HG03025 (cell line): ENCODE measurements around the gene RAB13.
A peak's percentile ranks its signal among the peaks of the same experiment; 100 is the strongest.

Source experiments
- ATAC-seq: cut with Tn5 transposase; IDR thresholded peaks from one replicate; pipeline ENCODE4 v1.9.1; 2021; ENCODE audit warnings: mild to moderate bottlenecking, moderate library complexity; ENCODE audit not compliant: unreplicated experiment, low FRiP score

Gene RAB13

GRCh38 chr1:153957744-153958110, 28.4 kb downstream of the RAB13 start:
- ATAC-seq = peak; percentile 3

GRCh38 chr1:153956997-153957715, 29.0 kb downstream of the RAB13 start:
- no peak for ATAC-seq

GRCh38 chr1:153954826-153955225, 31.3 kb downstream of the RAB13 start:
- no peak for ATAC-seq

GRCh38 chr1:153953859-153954365, 32.2 kb downstream of the RAB13 start:
- ATAC-seq = no peak

GRCh38 chr1:153951801-153952200, 34.3 kb downstream of the RAB13 start:
- ATAC-seq = no peak

- no peak for ATAC-seq
These were observed 35.0 kb downstream of the RAB13 start for GRCh38 chr1:153951183-153951582.

GRCh38 chr1:153946622-153947241, 39.4 kb downstream of the RAB13 start, which contains the start of gene DENND4B:
DENND4B (minus strand) TSS chr1:153946718; CDS start chr1:153944374, 2,344 bp downstream.
- peak; percentile 52 for ATAC-seq

- peak; percentile 69 for ATAC-seq
These were observed 40.1 kb downstream of the RAB13 start for GRCh38 chr1:153945795-153946621.

- ATAC-seq = no peak
These were observed 40.9 kb downstream of the RAB13 start for GRCh38 chr1:153945131-153945794.

GRCh38 chr1:153944827-153945117, 41.4 kb downstream of the RAB13 start:
- no peak for ATAC-seq

GRCh38 chr1:153944005-153944826, 41.9 kb downstream of the RAB13 start:
- ATAC-seq = no peak

GRCh38 chr1:153942766-153943549, 43.2 kb downstream of the RAB13 start:
- ATAC-seq = no peak

- no peak for ATAC-seq
These were observed 44.1 kb downstream of the RAB13 start for GRCh38 chr1:153941826-153942725.

- ATAC-seq = no peak
These were observed 45.4 kb downstream of the RAB13 start for GRCh38 chr1:153940756-153941155.

GRCh38 chr1:153939476-153939875, 46.7 kb downstream of the RAB13 start:
- ATAC-seq = no peak

- no peak for ATAC-seq
These were observed 47.1 kb downstream of the RAB13 start for GRCh38 chr1:153938996-153939395.

GRCh38 chr1:153937331-153937730, 48.8 kb downstream of the RAB13 start:
- no peak for ATAC-seq
